Measurements from ENCODE around the gene CACFD1.
A peak's percentile ranks its signal among the peaks of the same experiment; 100 is the strongest.

The CACFD1 gene

DNA sequence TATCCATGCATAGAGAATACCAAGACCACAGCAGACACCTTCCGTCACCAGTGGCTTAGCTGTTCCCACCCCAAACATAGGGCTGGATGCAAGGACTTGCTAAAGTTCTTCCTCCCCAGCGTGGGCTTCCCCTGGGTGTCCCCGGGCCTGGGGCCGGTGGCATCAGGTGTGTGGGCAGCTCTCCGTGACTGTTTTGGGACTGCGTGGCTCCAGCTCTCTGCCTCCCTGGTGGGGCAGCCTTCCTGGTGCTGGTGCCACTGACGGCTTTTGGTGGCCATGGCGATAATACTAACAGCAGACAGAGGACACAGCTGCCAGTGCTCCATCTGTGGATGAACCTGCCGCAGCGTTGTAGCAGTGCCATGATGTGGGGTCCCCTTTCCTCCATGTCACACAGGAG, 4.9 kb downstream of the CACFD1 start:
- DNase-seq (ENCODE audit: low read depth) = no peak

DNA sequence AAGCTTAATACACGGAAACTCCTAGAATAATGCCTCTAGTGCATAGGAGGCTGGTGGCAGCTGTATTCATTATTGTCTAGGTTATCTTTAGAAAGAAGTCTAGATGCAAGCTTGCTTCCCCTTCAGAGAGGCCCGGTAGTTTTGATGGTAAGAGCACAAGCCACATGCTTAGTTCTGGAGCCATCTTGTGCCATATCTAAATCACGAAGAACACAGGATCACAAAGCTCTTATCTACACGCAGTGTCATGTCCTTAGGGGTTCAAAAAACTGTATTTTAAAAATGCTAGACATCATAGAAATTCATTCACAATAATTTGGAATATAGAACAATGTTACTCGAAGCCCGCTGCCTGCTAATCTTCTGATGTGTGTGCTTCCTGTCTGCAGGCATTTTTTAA, 6.2 kb downstream of the CACFD1 start:
- no peak for DNase-seq (ENCODE audit: low read depth)

DNA sequence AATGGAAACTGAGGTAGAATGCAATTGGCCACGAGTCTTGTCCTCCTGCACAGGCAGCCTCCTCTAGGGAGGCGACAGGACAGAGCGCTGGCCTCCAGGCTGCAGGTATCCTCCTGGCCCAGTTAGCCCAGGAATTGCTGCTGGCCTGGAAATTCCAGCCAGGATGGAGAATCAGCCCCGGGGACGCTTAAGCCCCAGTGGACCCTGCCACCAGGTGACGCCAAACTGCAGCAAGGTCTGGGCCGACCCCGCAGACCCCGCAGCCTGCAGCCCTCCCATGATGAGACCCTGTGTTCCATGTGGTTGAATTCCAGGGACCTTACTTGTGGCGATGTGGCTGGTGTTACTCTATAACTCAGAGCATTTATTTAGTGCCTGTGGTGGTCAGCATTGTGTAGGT, 7.3 kb downstream of the CACFD1 start:
- no peak for DNase-seq (ENCODE audit: low read depth)

DNA sequence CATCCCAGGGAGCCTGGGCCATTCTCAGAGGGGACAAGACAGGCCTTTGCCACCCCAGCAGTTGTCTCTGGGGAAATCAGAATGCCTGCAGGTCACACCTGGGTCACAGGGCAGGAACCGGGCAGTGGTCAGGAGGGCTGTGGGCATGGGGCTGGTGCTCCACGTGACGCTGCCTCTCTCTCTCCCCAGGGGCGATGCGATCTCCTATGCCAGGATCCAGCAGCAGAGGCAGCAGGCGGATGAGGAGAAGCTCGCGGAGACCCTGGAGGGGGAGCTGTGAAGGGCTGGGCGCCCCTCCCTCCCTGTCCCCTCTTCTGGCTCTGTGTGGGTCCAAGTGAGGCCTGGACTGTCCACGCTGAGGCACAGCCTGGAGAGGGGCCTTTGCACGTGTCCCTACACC, 8.6 kb downstream of the CACFD1 start:
- DNase-seq (ENCODE audit: low read depth) = no peak

DNA sequence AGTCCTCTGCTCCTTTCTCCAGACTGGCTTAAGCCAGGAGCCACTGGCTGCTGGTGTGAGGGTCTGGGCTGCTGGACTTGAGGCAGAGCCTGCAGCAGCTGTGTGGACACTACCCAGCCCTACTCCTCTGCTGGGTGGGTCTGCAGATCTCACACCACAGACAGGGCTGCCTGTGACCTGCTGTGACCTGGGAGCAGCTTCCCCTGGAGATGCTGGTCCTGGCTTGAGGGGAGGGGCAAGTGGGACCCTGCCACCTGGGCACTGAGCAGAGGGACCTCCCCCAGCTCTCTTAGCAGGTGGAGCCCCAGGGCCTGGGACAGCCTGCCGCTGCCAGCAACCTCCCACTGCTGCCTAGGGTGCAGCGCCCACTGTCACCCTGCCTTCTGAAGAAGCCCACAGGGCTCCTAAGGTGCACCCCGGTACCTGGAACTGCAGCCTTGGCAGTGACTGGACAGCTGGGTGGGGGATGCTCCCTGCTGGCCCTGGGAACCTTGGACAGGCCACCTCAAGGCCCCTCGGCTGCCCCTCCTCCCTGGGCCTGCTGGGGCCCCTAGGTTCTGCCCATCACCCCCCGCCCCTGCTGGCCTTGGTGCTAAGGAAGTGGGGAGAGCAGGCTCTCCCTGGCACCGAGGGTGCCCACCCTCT, 9.1 kb downstream of the CACFD1 start:
- no peak for DNase-seq (ENCODE audit: low read depth)

DNA sequence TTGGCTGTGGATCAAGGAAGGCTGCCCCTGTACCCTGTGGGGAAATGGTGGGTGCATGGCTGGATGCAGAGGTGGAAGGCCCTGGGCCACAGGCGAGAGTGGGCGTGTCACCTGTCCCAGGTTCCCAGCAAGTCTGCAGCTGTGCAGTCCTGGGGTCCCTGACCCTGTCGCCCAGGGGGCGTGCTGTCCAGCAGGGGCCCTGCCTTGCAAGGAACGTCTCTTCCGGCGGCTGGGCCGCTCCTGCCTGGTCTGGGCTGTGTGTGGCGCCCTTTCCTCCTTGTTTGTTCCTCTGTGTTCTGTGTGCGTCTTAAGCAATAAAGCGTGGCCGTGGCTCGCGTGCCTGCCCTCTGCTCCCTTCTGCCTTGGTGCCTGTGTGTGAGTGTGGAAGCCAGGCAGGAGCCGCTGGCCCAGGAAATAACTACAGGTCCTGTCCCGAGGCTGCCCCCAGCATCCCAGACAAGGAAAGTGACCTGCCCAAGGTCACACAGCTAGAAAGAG, 10.7 kb downstream of the CACFD1 start:
- no peak for DNase-seq (ENCODE audit: low read depth)

DNA sequence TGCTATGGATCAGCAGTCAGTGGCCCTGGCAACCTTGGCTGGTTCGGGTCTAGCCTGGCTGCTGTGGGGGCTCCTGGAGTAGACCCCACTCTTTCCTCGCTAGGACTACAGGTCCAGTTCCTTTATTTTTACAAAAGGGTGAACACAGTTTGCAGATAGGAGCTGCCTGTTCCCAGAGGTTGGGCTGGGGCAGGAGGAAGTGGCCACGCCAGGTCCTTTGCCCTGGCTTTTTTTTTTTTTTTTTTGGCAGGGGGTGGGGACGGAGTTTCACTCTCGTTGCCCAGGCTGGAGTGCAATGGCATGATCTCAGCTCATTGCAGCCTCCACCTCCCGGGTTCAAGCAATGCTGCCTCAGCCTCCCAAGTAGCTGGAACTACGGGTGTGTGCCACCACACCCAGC, 11.2 kb downstream of the CACFD1 start:
- DNase-seq (ENCODE audit: low read depth) = no peak

DNA sequence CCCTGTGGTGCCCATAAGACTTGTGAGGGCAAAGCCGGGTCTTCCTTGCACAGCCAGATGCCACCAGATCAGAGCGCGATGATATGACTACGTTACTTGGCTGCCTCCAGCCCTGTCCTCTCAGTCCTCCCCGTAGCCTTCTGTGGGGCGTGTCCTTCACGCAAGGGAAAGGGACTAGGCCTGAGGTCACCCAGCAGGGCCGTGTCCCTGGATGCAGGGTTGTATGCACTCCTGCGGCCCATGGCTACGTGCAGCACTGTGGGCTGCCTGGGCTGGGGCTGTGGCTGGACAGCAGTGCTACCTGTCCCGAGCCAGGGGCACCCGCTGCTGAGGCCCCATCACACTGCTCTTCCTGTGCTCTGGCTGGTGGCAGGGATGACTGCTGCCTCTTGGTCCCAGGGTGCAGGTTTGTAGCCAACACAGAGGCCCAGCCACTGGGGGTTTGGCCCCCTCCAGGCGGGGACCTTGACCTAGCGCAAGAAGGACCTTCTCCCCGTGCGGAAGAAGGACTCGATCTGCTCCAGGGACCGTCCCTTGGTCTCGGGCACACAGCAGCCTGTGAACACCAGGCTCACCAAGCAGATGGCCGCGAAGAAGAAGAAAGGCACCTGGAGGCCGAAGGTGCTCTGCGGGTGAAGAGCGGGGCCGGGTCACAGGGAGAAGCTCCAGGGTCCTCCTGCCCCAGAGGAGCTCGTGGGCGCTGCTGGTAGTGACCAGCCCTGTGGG, 11.9 kb downstream of the CACFD1 start:
- DNase-seq (ENCODE audit: low read depth) = no peak

DNA sequence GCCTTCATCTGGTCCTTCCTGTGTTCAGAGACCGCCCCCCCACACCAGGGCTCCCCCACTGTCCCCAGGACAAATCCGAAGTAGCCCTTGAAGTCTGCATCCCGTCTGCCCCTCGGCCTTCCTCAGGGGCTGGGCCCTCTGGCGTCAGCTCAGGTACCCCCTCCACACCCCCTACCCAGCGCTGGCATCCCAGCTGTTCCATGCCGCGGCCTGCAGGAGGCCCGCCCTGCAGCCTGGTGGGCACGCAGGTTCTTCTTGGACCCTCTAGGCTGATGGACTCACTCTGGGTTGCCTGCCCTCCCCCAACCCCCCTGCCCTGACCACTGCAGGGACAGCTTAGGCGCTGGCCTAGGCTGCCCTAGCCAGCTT, 12.5 kb downstream of the CACFD1 start:
- DNase-seq (ENCODE audit: low read depth) = no peak

DNA sequence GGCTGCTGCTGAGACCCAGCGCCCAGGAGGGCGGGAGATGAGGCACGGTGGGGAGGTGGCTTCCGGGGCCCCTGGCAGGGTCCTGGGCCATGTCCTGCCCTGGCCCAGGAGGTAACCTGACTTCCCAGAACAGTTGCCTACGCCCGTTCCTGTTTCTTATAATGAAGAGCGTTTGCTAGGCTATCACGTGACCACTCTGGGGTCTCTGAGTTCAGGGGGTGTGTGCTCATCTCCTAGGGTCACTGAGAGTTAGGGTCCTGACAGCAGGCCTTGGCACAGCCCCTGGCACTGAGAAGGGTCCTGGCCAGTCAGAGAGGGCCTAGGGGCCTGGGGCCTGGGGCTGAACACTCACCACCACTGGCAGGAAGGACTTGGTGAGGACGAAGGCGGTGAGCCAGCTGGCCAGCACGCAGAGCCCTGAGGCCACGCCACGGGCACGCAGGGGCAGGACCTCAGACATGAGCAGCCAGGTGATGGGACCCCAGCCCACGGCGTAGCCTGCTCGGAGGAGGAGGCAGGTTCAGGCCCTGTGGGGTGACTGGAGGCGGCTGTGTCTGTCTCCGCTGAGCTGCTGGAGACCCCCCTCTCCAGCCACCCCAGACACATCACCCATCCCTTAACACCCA, 13.1 kb downstream of the CACFD1 start:
- no peak for DNase-seq (ENCODE audit: low read depth)

DNA sequence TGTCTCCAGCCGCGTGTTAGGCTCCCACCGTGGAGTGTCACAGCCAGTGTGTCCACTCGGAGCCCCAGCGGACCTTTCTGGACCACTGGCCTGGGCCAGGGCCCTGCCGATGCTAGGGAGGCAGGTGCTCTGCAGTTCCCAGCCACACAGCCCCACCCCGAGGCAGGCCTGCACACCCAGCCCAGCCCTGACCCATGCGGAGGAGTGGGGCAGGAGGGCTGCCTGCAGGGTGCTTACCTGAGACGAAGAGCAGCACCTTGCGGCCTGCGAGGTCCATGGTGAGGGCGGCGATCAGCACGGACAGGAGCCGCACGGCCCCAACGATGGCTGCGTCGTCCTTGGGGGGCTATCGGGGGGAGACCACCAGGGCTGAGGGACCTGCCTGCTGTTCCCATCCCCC, 14.0 kb downstream of the CACFD1 start:
- DNase-seq (ENCODE audit: low read depth) = no peak

DNA sequence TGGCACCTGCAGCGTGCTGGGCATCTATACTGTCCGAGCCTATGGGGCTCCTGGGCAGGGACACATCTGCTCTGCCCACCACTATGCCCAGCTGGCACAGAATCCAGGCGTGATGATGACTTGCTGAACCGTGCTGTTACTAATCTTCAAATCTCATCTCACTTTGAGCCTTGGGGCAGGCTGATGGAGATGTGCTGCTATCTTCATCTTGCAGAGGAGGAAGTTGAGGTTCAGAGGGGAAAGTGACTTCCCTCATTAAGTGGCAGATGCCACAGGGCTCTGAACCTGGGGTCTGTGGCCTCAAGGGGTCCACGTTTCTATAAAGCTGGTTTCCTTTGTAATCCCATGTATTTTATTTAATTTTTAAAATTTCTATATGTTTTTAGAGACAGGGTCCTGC, 14.4 kb downstream of the CACFD1 start:
- no peak for DNase-seq (ENCODE audit: low read depth)

DNA sequence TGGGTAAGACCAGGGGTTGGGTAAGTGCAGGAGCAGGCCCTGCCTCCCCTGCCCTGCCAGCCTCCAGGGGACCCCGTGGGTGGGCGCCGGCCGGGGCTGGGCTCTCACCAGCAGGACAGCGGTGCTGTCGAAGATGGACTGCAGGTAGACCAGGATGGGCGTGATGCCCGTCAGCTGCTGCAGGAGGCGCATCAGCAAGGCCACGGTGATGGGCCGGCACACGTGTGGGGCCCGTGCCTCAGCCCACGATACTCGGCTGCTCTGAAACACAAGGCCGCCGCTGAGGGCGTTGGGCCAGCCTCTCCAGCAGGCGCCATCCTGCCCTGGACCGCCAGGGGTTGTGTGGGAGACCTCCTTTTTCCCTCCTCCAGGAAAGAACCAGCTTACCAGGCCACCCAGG, 15.1 kb downstream of the CACFD1 start:
- no peak for DNase-seq (ENCODE audit: low read depth)

DNA sequence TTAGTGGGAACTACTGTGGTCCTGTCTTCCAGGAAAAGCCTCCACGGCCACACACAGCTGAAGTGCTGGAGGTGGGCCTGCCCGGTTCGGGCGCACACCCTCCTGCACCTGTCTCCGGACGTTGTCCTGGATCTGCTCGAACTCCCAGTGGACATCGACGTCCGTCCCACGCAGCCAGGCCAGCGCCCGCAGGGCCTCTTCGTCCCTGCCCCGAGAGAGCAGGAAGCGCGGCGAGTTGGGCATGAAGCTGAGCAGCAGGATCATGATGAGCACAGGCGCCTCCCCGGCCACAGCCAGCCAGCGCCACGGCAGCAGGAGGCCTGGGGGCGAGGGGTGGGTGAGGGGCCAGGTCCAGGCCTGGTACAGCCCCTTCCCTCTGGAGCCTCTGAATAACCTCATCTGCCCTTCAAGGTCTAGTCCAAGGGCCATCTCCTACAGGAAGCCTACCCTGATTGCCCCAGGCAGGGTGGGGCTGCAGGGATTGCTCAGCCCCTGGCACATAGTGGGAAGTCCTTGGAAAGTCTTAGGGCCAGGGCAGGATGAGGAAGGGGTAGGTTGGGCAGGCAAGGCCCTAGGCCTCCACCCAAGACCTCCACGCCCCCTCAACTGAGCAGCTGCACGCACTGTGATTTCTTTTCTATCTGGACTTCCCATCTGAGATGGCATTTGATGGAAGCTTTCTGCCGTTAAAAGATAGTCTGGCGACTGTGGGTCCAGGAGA, 15.7 kb downstream of the CACFD1 start:
- no peak for DNase-seq (ENCODE audit: low read depth)

DNA sequence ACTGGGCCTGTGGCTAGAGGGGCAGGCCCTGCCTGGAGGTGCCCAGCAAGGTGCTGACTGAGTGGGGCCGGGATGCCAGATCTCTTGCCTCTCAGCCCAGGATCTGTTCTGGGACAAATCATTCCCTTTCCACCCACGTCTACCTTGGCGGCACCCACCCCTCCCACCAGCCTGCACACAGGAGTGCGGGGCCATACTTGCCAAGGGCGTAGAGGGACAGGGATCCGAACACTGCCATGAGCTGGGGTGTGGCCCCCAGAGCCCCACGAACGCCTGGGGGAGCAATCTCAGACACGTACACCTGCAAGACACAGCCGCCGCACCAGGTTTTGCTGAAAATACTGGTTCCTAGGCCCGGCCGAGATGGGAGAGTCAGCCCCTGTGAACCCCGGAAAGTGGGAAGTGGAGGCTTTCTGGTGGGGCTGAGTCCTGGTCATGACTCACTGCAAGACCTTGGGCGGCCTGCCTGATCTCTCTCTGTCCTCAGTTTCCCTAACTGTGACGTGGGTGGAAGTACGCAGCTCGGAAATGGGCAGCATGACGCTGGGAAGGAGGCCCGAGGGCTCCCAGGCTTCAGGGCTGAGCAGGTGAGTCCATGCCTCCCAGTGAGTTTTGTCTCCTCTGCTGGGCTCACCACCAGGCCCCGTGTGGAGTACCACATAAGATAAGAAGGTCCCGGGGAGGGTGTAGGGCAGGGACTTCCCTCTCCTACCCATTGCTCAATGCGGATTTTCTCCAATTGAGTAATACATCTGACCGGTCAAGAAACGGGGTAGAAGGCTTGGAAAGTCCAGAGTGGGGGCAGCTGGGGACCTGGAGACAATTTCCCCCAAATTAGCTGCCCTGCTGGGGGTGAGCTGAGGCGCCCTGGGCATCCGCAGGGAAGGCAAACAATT, 16.5 kb downstream of the CACFD1 start:
- DNase-seq (ENCODE audit: low read depth) = no peak

DNA sequence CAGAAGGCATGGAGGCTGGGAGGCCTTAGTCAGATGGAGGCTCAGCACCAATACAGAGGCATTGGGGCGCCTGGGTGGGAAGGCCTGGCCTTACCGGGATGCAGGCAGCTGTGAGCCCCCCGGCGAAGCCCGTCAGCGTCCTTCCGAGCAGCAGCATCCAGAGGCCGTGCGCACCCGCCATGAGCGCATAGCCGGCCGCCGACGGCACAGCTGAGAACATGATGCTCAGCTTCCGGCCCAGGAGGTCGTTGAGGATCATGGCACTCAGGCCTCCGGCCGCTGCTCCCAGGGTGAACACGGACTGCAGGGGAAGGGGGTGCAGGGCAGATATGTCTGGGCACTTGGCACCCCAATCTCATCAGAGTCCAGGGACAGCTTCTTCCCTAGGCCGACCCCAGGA, 17.2 kb downstream of the CACFD1 start:
- no peak for DNase-seq (ENCODE audit: low read depth)

DNA sequence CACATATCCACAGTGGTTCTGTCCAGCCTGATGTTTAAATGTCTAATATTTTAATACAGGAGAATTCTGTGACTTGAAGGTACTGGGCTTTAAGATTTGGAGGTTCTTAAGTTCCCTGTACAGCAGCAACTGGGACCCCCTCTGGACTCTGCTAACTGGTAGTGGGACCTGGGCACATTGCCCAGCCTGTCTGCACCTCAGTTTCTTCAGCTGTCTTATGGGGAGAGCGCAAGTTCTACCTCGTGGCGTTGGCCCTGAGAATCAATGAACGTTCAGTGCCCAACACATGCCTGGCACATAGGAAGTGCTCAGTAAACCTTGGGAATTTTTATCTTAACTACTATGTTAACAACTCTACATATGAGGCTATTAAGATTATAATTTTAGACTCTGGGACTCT, 17.7 kb downstream of the CACFD1 start:
- DNase-seq (ENCODE audit: low read depth) = no peak

DNA sequence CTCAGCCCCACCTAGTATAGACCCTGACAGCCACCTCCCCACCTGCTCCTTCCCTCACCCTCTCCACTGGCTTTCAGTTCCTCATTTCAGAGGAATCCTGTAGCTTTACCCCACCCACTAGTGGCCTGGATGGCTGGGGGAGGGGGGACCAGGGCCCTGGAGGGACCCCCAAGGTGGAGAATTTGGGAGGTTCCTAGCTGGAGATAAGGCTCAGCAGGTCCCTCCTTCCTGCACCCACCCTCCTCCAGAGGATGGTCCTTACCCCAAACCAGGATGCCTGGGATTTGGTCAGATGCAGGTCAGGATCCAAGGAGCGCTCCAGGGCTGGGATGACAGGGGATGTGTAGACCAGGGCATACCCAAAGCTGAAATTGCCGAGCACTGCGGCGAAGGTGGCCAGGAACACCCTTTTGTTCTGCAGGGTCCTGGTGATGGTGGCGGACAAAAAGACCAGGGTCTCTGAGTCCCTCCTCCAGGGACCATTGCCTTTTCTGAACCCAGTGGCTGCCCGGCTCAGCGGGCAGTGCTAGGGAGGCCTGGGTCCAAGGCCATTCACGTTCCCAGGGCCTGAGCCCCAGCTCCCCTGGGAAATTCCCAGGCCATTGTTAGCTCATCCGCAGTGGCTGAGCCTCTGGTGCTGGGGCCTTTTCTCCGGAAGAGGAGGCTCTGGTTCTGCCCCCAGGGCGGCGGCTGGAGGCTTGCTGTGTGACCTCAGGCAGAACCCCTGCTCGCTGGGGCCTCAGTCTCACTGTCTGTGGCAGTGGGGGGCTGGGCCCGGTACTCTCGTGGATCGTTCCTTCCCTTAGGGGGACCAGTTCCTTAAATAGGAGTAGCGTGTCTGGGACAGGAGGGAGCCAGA, 18.4 kb downstream of the CACFD1 start:
- no peak for DNase-seq (ENCODE audit: low read depth)

DNA sequence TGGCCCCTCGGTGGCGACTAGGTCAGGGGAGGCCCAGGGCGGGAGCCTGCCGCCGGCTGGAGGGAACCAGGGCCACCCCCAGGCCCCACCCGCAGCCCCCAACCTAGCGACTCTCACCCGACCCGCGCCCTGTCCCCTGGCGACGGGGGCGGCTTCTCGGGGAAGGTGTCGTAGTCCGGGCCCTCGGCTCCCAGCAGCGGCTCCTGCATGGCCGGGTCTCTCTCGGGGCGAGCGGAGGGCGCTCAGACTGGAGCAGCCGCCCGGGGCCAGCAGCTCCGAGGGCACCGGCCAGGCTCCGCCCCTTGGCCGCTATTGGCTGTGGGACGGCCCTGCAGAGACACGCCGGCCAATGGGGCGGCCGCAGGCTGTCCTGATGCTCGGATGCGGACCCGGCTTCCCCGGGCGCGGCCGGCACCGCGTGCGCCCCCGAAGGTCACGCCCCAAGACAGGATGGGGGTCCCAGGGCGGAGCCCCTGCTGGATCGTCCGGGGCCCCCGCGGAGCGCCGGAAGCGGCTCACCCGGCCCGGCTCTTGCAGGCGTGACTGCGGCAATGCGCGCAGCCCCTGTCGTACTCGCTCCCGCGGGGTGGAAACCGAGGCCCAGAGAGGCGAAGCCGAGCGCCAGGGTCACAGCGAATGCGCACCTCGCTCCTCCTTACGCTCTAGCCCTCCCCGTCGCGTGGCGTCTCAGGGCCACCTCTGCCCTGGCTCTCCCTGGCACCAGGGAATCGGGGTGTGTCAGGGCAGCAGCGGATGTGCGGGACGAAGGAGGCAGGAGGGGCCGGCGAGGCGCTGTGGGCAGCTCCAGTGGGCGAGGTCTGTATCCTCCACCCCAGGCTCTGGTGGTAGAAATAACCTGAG, 19.3 kb downstream of the CACFD1 start, which contains the start of gene SLC2A6:
SLC2A6 (minus strand) TSS at position 249 of the 861 bp plus-strand sequence; CDS start at position 209, 40 bp downstream.
- DNase-seq (ENCODE audit: low read depth) = peak; percentile 83

DNA sequence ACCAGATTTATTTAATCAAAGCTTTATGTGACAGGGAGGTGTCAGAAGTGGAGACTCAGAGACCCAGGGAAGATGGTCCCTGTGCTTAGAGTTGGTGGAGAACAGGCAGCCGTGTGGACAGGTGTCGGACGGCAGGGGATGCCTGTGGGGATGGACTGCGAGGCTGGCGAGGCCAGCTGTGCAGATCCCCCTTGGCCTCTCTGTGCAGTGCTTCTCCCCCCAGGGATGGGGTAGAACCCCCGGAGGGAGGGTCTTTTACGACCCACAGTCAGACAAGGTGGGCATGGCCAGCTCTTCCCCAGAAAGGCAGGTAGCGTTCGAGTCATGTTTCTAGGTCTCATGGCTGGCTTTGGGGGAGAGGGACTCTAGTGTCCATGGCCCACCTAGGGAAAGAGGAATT, 23.8 kb downstream of the CACFD1 start:
- DNase-seq (ENCODE audit: low read depth) = no peak

All from activated T-cell treated with anti-CD3 and anti-CD28 coated beads for 48 hours (primary cell).